ENCODE measurements around the gene OST4.

The OST4 gene

DNA sequence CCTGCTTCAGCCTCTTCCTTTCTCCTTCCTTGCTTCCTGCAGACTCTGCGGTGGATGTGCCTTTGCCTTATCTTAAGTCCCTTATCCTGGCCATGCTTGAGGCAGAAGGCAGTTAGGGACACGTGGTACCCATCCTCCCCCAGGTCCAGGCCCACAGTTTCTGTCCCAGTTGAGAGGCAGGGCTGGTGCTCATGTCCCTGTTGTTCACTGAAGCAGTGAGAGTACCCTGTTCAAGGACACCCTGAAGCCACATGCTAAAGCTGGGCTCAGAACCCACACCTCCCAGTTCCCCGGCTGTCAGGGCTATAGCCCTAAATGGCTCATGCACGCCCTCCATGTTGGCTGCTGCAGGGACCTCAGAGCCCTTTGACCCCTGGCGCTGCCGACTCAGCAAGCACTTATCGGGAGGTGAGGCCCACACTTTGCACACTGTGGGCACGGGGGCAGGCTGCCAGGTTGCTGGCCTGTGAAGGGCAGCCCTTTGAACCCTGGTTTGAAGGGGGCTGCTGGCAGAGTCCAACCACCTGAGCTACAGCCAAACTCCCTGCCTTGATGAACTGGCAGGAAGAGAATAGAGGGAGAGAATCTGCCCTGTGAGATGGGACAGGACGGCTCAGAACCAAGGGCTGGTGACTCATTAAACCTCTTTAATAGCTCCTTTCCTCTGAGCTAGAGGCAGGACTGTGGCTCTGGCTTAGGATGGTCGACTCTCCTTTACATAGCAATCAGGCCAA lies 21.4 kb upstream of the OST4 start:
- no peak for DNase-seq

- no peak for DNase-seq
Measured at GRCh38 chr2:27091746-27092695, 20.6 kb upstream of the OST4 start.

DNA sequence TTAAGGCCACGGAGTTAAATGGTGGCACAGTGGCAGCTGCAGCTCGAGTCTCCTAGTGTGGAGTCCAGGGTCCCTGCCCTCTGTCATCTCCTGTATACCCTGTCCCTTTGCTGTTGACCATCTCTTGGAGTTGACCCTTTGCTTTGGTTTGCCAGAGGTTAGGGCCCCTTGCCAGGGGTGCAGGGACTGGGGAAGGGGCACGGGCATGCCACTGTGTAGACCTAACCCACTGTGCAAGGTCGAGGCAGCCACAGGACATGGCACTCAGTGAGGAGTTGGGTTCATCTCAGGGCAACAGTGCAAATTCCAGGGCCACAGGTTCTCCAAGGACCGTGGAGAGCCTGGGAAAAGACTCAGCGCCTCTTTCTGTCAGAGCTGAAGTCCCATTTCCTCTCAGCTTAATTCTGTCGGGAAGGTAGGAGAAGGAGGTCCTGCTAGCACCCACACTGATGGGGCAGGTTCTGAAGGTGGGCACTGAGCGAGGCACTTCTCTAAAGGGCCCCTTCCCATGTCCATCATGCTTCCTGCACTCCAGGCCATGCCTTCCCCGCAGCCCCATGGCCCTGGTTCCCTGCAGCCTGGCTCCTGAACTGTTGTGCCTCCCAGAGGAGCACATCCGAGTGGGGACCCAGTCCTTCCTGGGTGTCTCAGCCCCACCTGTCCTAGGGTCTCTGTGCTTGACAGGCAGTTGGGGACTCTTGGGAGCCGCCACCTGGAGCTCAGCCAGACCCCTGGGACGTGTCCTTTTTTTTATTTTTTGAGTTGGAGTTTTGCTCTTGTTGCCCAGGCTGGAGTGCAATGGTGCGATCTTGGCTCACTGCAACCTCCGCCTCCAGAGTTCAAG lies 17.9 kb upstream of the OST4 start:
- no peak for DNase-seq

GRCh38 chr2:27088634-27089033 lies 17.2 kb upstream of the OST4 start:
- no peak for DNase-seq

DNA sequence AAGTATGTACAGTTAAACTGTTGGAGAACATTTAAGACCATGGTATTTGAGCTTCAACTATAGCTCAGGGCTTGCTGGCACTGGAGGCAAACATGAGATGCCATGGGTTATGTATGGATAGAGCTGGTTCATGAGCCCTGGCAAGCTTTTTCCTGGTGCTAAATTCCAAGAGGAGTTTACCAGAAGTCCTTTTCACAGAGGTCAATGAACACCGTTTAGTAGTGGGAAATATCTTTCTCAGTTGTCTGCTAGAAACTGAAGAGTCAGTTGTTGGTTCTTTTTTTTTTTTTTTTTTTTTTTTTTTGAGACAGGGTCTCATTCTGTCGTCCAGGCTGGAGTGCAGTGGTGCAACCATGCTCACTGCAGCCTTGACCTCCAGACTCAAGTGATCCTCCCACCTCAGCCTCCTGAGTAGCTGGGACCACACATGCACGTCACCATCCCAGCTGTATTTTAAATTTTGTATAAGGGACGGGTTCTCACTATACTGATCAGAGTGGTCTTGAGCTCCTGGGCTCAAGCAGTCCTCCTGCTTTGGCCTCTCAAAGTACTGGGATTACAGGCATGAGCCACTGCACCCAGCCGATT lies 16.5 kb upstream of the OST4 start:
- no peak for DNase-seq

DNA sequence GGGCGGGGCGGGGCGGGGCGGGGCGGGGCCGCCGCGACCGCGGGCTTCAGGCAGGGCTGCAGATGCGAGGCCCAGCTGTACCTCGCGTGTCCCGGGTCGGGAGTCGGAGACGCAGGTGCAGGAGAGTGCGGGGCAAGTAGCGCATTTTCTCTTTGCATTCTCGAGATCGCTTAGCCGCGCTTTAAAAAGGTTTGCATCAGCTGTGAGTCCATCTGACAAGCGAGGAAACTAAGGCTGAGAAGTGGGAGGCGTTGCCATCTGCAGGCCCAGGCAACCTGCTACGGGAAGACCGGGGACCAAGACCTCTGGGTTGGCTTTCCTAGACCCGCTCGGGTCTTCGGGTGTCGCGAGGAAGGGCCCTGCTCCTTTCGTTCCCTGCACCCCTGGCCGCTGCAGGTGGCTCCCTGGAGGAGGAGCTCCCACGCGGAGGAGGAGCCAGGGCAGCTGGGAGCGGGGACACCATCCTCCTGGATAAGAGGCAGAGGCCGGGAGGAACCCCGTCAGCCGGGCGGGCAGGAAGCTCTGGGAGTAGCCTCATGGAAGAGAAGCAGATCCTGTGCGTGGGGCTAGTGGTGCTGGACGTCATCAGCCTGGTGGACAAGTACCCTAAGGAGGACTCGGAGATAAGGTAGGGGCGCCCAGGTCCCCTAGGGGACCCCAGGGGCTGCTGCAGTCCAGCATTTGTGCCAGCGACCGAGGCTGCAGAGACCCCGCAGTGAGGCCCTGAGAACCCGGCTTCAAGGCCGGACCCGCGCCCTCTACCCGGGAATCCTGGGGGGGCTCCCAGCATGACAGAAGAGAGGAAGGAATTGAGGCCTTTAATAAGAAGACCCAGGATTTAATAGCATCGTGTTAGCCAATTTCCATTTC lies 15.5 kb upstream of the OST4 start, which contains the start of gene KHK:
KHK (plus strand) TSS at position 49 of the 870 bp plus-strand sequence; CDS start at position 537, 488 bp downstream.
- peak; percentile 86 for DNase-seq

- peak; percentile 98 for DNase-seq
Measured at GRCh38 chr2:27086090-27086723, 14.8 kb upstream of the OST4 start.

- DNase-seq, result peak; percentile 51
Measured at GRCh38 chr2:27085673-27086089, 14.2 kb upstream of the OST4 start.

DNA sequence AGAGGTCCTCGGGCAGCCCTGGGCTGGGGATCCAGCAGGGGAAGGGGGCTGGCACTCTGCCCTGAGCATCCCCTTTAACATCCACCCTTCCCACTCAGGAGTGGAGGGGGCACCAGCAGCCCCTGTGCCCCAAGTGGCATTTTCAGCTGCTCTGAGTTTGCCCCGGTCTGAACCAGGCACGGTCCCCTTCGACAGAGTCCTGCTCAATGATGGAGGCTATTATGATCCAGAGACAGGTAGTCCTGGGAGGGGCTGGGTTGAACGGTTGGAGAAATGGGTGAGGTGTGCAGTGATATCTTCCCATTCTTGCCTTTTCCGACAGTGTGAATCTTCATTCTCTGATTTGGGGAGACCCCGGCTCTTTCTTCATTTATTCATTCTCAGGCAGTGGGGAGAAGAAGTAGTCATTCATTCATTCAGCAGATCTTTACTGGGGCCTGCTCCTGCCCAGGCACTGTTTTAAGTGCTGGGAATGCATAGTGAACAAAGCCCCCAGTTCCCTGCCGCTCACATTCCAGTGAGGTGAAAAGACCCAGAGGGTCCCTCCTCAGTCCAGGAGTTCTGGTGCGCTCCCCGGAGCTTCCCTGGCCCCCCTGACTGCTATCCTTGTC lies 13.7 kb upstream of the OST4 start:
- DNase-seq, result no peak

DNA sequence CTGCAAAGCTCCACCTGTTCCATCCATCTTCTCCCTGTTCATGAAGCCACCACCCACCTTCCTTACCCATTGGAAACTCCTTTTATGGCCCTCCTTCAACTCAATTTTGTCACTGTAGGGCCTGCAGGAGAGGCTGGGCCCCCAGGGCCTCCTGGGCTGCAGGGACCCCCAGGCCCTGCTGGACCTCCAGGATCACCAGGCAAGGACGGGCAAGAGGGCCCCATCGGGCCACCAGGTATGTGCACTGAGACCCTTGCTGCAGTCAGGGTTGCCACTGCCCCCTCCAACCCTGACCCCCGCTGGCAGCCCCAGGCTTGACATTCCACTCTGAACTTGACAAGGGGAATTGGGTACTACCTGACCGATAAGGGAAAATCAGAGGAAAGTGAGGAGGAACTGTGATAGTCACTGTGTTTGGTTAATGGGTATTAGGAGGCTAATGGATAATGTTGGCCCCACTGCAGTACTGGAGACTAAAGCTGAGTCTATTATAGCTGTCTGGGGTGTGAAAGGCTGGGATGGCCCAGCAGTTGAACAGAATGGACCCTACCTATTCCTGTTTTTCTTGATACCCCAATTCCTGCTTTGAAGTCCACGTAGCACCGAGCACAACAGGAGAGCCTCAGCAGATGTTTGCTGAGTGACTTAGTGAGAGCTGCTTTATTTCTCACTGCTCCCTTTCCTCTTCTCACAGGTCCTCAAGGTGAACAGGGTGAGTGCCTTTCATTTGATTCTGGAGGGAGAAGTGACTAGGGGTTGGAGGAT lies 13.0 kb upstream of the OST4 start:
- DNase-seq, result no peak

GRCh38 chr2:27083410-27084296 lies 12.2 kb upstream of the OST4 start:
- DNase-seq, result no peak

- no peak for DNase-seq
Measured at GRCh38 chr2:27082773-27083409, 11.4 kb upstream of the OST4 start.

DNA sequence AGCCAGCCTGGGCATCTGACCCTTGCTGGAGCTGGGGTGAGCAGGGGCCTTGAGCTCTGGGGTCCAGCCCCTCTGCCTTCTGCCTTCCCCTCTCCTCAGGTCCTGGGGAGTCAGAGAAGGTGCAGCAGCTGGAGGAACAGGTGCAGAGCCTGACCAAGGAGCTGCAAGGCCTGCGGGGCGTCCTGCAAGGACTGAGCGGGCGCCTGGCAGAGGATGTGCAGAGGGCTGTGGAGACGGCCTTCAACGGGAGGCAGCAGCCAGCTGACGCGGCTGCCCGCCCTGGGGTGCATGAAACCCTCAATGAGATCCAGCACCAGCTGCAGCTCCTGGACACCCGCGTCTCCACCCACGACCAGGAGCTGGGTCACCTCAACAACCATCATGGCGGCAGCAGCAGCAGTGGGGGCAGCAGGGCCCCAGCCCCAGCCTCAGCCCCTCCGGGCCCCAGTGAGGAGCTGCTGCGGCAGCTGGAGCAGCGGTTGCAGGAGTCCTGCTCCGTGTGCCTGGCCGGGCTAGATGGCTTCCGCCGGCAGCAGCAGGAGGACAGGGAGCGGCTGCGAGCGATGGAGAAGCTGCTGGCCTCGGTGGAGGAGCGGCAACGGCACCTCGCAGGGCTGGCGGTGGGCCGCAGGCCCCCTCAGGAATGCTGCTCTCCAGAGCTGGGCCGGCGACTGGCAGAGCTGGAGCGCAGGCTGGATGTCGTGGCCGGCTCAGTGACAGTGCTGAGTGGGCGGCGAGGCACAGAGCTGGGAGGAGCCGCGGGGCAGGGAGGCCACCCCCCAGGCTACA lies 10.7 kb upstream of the OST4 start:
- no peak for DNase-seq

GRCh38 chr2:27080603-27080936 lies 9.1 kb upstream of the OST4 start:
- DNase-seq, result no peak

GRCh38 chr2:27080140-27080469 lies 8.7 kb upstream of the OST4 start:
- no peak for DNase-seq

DNA sequence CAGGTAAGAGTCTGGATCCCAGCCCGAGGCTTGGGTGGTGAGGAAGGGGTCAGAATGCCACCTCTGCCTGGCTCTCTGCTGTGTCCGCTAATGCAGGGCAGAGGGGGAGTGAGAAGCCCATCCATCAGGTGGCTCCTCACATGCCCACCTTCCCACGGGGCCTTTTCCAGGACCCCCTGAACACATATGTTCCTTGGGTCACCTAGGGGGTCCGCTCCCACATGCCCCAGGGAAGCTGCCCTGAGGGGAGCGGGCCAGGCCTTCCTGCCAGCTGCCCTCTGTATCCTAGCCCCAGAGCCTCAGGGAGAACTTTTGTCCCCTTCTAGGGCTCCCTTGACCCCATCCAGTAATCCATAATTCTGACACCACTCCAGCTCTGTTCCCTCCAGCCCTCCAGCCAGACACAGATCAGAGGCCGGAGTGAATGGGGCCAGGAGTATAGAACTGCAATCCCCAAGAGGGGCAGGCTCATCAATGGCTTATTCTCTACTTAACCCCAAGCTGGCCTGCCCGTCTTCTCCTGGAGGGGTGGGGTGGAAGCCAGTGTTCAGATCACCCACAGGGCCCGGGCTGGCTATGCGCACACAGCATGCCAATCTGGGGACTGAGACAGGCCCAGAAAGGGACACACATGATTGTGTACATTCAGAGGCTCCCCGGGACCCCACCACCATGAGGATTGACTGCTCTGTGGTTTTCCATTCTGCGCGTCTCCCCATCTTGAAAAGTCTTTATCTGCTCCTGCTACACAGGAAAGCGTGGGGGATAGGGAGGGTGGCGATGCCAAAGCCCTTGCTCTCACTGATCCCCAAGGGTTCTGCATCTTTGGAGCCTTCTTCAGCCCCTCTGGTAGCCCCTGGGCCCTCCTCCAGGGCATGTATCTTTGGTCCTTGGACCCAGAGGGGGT lies 8.0 kb upstream of the OST4 start:
- DNase-seq, result no peak

All from NCI-H345 (cell line).